ENCODE data around the gene FARS2.

DNA sequence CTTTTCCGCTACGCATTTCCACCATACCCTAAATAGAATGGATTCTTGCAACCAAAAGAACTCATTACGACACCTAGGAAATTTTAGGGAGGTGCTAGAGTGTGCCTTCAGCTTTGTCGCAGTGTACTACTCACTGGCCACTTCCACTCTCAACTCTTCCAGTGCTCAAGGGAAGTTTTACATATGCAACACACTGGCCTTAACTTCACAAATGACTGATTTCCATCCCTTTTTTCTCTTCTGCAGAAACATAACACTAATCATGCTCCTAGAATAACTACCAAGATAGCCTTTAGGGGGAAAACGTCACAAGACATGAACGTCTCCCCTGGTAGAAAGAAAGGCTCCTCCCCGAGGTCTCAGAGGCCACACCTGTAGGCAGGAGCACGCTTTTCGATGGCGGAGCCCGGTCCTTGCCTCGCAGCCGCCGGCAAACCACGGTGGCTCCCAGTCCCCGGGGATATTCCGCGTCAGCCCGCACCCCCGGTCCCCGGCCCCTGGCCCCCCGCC, 1.1 kb upstream of the FARS2 start:
- TF ChIP-seq POLR2A (IDR thresholded peaks at IDR 0.05): no peak
- TF ChIP-seq, protein P1, sequence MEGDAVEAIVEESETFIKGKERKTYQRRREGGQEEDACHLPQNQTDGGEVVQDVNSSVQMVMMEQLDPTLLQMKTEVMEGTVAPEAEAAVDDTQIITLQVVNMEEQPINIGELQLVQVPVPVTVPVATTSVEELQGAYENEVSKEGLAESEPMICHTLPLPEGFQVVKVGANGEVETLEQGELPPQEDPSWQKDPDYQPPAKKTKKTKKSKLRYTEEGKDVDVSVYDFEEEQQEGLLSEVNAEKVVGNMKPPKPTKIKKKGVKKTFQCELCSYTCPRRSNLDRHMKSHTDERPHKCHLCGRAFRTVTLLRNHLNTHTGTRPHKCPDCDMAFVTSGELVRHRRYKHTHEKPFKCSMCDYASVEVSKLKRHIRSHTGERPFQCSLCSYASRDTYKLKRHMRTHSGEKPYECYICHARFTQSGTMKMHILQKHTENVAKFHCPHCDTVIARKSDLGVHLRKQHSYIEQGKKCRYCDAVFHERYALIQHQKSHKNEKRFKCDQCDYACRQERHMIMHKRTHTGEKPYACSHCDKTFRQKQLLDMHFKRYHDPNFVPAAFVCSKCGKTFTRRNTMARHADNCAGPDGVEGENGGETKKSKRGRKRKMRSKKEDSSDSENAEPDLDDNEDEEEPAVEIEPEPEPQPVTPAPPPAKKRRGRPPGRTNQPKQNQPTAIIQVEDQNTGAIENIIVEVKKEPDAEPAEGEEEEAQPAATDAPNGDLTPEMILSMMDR (IDR thresholded peaks at IDR 0.05): no peak
